Stimulated activated naive CD8-positive, alpha-beta T cell treated with anti-CD3 and anti-CD28 coated beads, Interleukin-15, Interleukin-2, amounts not matched to agents 100 ng/mL and 50 ng/mL, for 24 hours (primary cell): ENCODE data around the gene MRPS7.
"Not testable (repeated sequence)": the region's sequence is repeated elsewhere in the genome, so short reads cannot be mapped to it uniquely, and the experiment has no call there.

ENCODE experiments used
- H3K27ac Mint-ChIP-seq: one replicate; pipeline ENCODE4 v1.8.0; 2021; ENCODE audit warnings: mild to moderate bottlenecking, mixed read lengths
- H3K27me3 Mint-ChIP-seq: one replicate; pipeline ENCODE4 v1.8.0; 2021; ENCODE audit warnings: mixed read lengths
- H3K36me3 Mint-ChIP-seq: one replicate; pipeline ENCODE4 v1.8.0; 2021; ENCODE audit warnings: low read depth, mixed read lengths
- H3K4me1 Mint-ChIP-seq: one replicate; pipeline ENCODE4 v1.8.0; 2021; ENCODE audit warnings: low read depth, mixed read lengths
- H3K4me3 Mint-ChIP-seq: one replicate; pipeline ENCODE4 v1.8.0; 2021; ENCODE audit warnings: mild to moderate bottlenecking, mixed read lengths
- H3K9me3 Mint-ChIP-seq: one replicate; pipeline ENCODE4 v1.8.0; 2021; ENCODE audit warnings: mixed read lengths

The MRPS7 gene

DNA sequence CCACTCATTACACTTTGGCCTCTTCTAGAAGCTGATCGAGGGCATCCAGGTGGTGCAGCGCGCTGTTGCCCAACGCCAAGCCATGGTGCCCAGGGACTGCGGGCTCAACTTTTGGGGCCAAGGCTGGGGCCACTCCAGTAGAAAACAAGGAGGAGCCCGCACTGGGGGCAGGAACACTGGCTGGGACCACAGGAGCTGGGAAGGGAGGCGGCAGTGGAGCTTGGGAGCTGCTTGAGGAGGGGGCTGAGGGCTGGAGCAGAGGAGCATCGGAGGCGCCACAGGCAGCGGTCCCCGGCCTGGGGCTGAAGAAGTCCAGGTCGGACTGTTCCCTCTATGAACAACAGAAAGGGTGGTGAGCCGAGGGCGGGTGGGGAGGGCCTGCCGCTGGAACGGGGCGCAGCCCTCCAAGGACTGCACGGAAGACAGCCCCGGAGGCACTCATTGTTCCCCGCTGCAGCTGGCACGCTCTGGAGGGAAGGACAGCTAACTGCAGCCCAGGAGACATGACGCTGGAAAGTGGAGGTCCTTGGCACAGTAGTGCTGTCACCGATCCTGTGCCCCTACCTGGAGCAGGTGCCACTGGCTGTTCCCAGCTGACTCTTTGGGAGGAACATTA lies 21.8 kb upstream of the MRPS7 start:
- H3K27ac Mint-ChIP-seq: peak overlapping the region; percentile 72
- H3K27me3 Mint-ChIP-seq: no peaks in the 10 kb centered on the region
- peaks cover 53% of the 10 kb centered on the region for H3K4me1 Mint-ChIP-seq
- no peak overlapping the region for H3K4me3 Mint-ChIP-seq
- H3K9me3 Mint-ChIP-seq: no peaks in the 10 kb centered on the region
- peaks cover 67% of the 10 kb centered on the region for H3K36me3 Mint-ChIP-seq

DNA sequence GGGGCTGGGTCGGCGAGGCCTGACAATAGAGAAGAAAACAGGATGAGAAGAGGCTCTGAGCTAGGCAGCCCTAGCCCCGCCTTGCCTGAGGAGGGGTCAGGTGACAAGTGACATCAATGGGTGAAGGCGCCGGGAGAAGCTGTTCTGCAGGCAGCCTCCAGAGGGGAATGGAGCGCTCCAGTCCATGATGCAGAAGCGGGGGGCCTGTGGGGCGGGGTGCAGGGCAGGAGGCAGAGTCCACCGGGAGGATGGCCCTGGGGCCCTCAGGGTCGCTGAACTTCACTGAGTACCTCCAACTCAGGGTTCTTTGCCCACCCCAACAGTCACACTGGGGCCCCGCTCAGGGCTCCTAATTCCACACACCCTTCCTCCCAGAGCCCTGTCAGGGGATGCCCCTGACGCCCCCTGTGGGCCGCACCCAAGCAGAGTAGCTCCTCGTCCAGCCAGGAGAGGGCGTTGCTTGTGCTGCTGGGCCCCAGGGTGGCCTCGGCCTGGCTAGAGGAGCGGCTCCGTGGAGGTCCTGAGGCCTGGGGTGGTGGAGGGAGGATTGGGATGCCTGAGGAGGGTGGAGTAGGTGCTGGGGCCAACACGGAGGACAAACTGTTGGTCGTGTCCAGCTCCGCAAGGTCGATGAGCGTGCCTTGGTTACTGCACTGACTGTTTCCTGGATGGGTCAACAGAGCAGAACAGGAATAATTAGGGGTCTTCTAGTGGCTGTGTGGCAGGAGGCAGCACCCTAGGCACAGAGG lies 21.1 kb upstream of the MRPS7 start:
- Mint-ChIP-seq H3K27ac (peak overlapping the region; percentile 72), H3K4me1 (peaks cover 55% of the 10 kb centered on the region), H3K27me3 (no peaks in the 10 kb centered on the region), H3K4me3 (no peak overlapping the region), H3K36me3 (peaks cover 67% of the 10 kb centered on the region), H3K9me3 (no peaks in the 10 kb centered on the region)

DNA sequence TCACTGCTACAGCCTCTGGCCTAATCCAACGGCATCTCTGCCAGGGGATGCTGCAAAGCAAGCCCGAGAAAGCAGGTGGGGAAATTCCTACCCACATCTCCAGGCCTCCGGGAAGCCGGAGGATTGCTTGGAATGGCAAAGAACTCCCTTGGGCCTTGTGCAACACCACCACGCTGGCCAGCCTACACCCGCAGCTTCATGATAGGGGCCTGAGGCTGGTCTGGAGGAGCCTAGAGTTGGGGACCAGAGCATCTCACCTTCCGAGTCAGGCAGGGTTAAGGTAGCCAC lies 20.6 kb upstream of the MRPS7 start:
- H3K9me3 Mint-ChIP-seq: no peaks in the 10 kb centered on the region
- H3K4me1 Mint-ChIP-seq: peaks cover 56% of the 10 kb centered on the region
- H3K27me3 Mint-ChIP-seq: no peaks in the 10 kb centered on the region
- H3K27ac Mint-ChIP-seq: no peak overlapping the region
- H3K4me3 Mint-ChIP-seq: no peak overlapping the region
- H3K36me3 Mint-ChIP-seq: peaks cover 68% of the 10 kb centered on the region

DNA sequence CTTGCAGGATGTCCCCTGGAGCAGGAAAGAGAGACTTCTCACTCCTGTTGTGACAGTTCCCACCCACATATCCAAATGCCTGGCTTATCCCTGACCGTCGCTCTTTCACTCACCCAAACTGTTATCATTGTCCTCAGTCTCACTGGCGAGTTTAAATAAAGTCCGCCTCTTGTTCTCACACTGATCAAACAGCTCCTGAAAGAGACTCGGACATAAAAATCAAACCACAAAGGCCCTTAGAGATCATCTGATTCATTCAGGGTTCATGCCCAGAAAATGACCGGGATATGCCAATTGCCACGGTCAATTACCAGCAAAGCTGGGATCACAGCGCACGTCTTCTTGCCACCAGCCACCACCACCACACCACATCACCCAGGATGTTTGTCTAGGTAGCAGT lies 20.2 kb upstream of the MRPS7 start:
- Mint-ChIP-seq H3K36me3 (peaks cover 67% of the 10 kb centered on the region), H3K27ac (peak overlapping the region; percentile 3), H3K4me1 (peaks cover 59% of the 10 kb centered on the region)

DNA sequence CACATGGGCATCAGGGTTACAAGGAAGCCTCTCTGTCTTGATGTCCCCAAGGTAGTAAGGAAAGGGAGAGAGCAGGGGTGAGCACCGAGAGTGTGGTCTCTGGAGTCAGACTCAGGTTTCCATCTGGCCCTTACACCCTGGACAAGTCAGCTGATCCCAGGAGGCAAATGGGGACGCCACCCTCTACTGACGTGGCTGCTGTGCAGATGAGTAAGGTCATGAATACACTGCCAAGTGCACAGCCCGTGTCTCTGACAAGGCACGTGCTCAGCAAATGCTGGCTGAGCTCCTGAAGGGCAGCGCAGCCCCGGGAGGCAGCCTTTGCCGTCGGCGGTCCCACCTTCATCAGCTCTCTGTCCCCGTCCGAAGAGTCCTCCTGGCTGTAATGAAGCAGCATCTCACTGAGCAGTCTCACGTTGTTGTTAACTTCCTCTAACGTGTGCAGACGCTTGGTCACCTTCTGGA lies 19.7 kb upstream of the MRPS7 start:
- no peaks in the 10 kb centered on the region for H3K9me3 Mint-ChIP-seq
- H3K4me1 Mint-ChIP-seq: peaks cover 64% of the 10 kb centered on the region
- H3K27ac Mint-ChIP-seq: peak overlapping the region; percentile 87
- H3K4me3 Mint-ChIP-seq: peak overlapping the region; percentile 52
- H3K27me3 Mint-ChIP-seq: no peaks in the 10 kb centered on the region
- peaks cover 67% of the 10 kb centered on the region for H3K36me3 Mint-ChIP-seq

More for the DNA sequence above, 20.2 kb upstream of the MRPS7 start:
- no peak overlapping the region for H3K4me3 Mint-ChIP-seq
- no peaks in the 10 kb centered on the region for H3K27me3 Mint-ChIP-seq
- H3K9me3 Mint-ChIP-seq: no peaks in the 10 kb centered on the region

DNA sequence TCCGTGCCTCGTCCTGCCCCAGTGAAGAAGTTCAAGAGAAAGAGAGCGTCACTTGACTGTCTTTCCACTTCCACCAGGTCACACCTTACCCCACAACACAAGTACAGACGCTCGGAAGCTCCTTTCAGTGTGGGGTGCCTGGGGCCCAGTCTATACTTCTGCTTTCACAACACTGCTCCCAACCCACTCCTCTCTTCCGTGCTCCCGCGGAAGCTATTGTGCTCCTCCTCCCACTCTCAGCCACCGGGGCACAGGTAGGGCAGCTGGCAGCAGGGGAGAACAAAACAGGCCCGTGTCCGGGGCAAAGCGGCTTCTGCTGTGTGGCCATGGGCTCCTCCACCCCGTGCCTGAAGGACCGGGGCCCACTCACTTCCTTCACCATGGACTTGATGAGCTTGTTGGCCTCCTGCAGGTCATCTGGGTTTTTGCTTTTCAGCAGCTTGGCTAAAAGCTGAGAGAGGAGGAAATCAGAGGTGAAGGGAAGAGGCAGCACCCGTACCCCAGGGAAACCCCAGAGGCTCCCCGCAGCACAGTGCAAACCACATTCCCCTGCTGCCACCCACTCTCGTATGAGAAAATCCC lies 19.1 kb upstream of the MRPS7 start:
- H3K27ac Mint-ChIP-seq: peak overlapping the region; percentile 87
- H3K27me3 Mint-ChIP-seq: no peaks in the 10 kb centered on the region
- no peaks in the 10 kb centered on the region for H3K9me3 Mint-ChIP-seq
- H3K4me3 Mint-ChIP-seq: peak overlapping the region; percentile 52
- H3K36me3 Mint-ChIP-seq: peaks cover 65% of the 10 kb centered on the region
- peaks cover 68% of the 10 kb centered on the region for H3K4me1 Mint-ChIP-seq

DNA sequence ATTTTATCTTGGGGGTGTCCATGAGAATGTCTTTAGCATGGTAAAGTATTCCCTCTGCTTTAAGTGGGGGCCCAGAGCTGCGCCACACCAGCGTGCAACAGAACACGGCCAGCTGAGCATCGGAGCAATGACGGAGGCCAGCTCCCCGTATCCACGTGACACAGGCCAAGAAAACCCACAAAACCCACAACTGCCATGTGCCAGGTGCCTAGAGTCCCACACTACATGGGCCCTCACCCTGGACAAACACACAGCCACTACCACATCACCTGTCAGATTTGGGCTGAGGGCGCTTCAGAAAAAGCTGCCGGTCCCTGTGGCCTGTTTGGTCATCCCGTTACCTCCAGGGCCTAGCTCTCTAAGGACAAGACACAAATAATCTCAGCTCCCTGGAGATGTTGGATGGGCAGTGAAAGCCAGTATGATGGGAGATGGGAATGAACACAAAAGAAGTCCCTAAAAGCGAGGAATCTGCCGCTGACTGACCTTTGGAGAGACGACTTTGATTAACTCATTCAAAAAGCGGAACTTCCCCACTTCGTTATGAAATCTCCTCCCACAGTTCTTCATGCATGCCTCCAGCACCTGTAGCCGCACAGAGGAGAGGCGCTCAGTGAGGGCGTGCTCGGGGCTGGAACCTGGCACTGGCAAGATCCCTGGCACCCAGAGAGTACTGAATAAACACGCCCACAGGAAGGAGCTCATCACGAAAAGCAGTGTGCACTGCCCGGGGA lies 17.4 kb upstream of the MRPS7 start:
- H3K27me3 Mint-ChIP-seq: no peaks in the 10 kb centered on the region
- H3K27ac Mint-ChIP-seq: peak overlapping the region; percentile 47
- no peaks in the 10 kb centered on the region for H3K9me3 Mint-ChIP-seq
- H3K4me3 Mint-ChIP-seq: peak overlapping the region; percentile 45
- H3K4me1 Mint-ChIP-seq: peaks cover 71% of the 10 kb centered on the region
- H3K36me3 Mint-ChIP-seq: peaks cover 60% of the 10 kb centered on the region

DNA sequence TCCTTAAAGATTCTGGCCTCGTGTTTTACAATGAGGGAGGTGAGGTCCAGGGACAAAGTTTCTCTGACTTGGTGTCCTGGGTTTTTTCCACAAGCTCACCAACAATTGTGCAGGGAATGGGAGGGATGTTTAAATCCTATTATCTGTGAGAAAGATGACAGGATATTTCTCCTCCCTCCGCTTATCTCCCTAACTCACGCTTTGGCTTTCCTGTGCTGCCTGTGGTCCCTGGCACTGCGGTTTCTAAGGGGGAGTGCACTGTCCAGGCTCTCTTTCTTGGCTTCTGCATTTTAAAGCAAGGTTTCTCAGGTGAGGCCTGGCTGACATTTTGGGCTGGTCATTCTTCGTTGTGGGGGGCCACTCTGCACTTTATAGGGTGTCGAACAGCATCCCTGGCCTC lies 16.7 kb upstream of the MRPS7 start:
- Mint-ChIP-seq H3K27me3 (no peaks in the 10 kb centered on the region), H3K36me3 (peaks cover 60% of the 10 kb centered on the region), H3K9me3 (no peaks in the 10 kb centered on the region), H3K4me3 (peak overlapping the region; percentile 45), H3K4me1 (peaks cover 79% of the 10 kb centered on the region), H3K27ac (no peak overlapping the region)

DNA sequence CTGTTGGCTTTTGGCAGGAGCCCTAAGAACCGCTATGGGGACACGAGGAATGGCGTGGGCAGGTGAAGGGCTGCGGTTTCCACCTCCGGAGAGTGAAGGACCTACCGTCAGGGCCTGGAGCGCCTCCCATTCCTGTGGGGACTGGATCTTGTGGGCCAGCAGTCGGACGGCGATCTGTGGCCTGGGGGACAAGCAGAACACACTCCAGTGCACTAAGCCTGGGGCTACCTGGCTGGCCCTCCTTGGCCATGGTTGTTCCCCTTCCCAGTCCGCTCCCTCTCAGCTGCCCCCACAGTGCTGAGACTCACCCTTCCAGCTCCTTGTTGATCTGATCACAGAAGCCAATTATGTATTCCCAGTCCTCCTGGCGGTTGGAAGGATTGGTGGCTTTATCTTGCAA lies 15.3 kb upstream of the MRPS7 start:
- Mint-ChIP-seq H3K9me3 (no peaks in the 10 kb centered on the region), H3K27me3 (no peaks in the 10 kb centered on the region), H3K27ac (peak overlapping the region; percentile 7), H3K36me3 (peaks cover 58% of the 10 kb centered on the region), H3K4me1 (peaks cover 83% of the 10 kb centered on the region), H3K4me3 (no peak overlapping the region)

DNA sequence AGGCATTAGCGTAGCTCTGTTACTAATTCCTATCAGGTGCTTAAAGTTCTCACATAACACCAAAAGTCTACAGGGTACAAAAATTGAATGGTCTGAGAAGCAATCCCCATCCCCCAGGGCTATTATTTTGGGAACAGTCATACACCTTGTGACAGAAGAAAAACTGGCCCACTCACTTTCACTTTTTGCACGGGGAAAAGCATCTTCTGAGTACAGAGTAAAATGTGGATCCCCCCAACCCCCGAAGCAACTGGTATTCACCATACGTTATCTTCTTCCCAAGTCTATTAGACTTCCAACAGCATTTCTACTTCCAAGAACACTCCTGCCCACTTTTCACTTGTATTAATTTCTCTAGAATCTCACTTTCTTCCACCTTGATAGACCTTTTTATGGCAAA lies 12.1 kb upstream of the MRPS7 start:
- H3K36me3 Mint-ChIP-seq: peaks cover 32% of the 10 kb centered on the region
- no peaks in the 10 kb centered on the region for H3K9me3 Mint-ChIP-seq
- H3K27me3 Mint-ChIP-seq: no peaks in the 10 kb centered on the region
- peak overlapping the region; percentile 71 for H3K4me3 Mint-ChIP-seq
- H3K27ac Mint-ChIP-seq: peak overlapping the region; percentile 95
- peaks cover 81% of the 10 kb centered on the region for H3K4me1 Mint-ChIP-seq

DNA sequence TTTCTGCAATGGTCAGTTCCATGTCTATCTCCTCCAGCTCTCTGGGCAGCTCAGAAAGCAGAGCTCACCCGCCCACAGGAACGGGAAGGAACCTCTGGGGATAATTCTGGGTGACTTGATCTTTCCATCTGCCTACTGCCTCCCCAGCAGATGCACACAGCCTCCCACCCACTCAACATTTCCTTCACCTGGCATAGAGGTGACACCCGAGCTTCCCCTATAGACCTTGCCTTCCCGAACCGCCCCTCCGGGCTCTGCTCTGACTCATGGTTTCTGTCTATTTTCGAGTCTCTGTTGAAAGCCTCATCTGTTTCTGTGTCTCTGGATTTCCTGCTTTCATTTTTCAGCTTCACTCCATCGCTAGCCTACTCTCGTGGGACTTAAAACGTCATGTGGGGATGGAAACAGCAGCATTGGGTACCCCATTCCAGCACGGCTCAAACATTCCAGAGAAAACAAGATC lies 11.6 kb upstream of the MRPS7 start:
- peak overlapping the region; percentile 95 for H3K27ac Mint-ChIP-seq
- H3K4me3 Mint-ChIP-seq: peak overlapping the region; percentile 71
- peaks cover 81% of the 10 kb centered on the region for H3K4me1 Mint-ChIP-seq
- no peaks in the 10 kb centered on the region for H3K9me3 Mint-ChIP-seq
- no peaks in the 10 kb centered on the region for H3K27me3 Mint-ChIP-seq
- H3K36me3 Mint-ChIP-seq: peaks cover 30% of the 10 kb centered on the region

DNA sequence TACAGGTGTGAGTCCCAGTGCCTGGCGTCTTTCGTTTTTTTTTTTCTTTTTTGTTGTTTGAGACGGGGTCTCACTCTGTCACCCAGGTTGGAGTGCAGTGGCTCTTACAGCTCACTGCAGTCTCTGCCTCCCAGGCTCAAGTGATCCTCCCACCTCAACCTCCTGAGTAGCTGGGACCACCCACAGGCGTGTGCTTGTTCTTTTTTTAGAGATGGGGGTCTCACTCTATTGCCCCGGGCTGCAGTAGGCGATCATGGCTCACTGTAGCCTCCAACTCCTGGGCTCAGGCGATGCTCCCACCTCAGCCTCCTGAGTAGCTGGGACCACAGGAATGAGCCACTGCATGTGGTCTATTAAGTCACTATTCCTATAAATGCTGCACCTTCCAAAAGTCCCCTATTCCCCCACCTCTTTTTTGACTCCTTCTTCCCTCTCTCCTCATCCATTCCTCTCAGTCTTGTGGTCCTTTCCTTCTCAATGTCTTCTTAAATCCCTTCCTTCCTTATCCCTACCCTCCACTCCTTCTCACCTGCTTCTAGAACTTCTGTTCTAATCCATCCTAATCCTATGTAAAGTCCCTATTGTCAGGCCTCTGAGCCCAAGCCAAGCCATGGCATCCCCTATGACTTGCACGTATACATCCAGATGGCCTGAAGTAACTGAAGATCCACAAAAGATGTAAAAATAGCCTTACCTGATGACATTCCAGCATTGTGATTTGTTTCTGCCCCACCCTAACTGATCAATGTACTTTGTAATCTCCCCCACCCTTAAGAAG lies 9.5 kb upstream of the MRPS7 start:
- Mint-ChIP-seq H3K36me3 (peaks cover 12% of the 10 kb centered on the region), H3K27ac (peak overlapping the region; percentile 83), H3K9me3 (no peaks in the 10 kb centered on the region), H3K4me1 (peaks cover 90% of the 10 kb centered on the region), H3K4me3 (no peak overlapping the region), H3K27me3 (no peaks in the 10 kb centered on the region)

DNA sequence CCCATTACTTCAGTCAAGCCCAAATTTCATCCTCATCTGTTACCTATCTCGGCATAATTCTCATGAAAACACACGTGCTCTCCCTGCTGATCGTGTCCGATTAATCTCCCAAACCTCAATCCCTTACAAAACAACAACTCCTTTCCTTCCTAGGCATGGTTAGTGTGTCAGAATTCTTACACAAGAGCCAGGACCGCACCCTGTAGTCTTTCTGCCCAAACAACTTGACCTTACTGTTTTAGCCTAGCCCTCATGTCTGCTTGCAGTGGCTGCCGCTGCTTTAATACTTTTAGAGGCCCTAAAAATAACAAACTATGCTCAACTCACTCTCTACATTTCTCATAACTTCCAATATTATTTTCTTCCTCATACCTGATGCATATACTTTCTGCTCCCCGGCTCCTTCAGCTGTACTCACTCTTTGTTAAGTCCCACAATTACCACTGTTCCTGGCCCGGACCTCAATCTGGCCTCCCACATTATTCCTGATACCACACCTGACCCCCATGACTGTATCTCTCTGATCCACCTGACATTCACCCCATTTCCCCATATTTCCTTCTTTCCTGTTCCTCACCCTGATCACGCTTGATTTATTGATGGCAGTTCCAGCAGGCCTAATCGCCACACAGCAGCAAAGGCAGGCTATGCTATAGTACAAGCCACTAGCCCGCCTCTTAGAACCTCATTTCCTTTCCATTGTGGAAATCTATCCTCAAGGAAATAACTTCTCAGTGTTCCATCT lies 5.6 kb upstream of the MRPS7 start:
- H3K4me3 Mint-ChIP-seq, H3K27me3 Mint-ChIP-seq, H3K9me3 Mint-ChIP-seq: not testable (repeated sequence)
- Mint-ChIP-seq H3K27ac (peak overlapping the region; percentile 47), H3K36me3 (peaks cover 11% of the 10 kb centered on the region), H3K4me1 (peaks cover 93% of the 10 kb centered on the region)

DNA sequence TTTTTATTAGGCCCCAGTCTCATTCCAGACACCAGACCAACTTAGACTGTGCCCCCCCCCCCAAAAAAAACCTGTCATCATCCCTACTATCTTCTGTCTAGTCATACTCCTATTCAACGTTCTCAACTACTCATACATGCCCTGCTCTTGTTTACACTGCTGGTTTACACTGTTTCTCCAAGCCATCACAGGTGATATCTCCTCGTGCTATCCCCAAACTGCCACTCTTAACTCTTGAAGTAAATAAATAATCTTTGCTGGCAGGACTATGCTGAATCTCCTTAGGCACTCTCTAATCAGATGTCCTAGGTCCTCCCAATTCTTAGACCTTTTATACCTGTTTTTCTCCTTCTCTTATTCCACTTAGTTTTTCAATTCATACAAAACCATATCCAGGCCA lies 4.5 kb upstream of the MRPS7 start:
- peaks cover 85% of the 10 kb centered on the region for H3K4me1 Mint-ChIP-seq
- not testable (repeated sequence) for H3K9me3 Mint-ChIP-seq, H3K27me3 Mint-ChIP-seq, H3K4me3 Mint-ChIP-seq
- peak overlapping the region; percentile 28 for H3K27ac Mint-ChIP-seq
- peaks cover 13% of the 10 kb centered on the region for H3K36me3 Mint-ChIP-seq
